Ramos (cell line): ENCODE data around the gene ACP1.
"Not testable (repeated sequence)": the region's sequence is repeated elsewhere in the genome, so short reads cannot be mapped to it uniquely, and the experiment has no call there.

ENCODE experiments used
- in situ Hi-C: fragments of 300-500 bp; cut with MboI; formaldehyde crosslinking; loops from one replicate; pipeline ENCODE4 v1.14.3; 2022; ENCODE audit warnings: low sequenced_read_pairs; ENCODE audit not compliant: unreplicated experiment

ACP1 gene

GRCh38 chr2:305366-305765, 40.6 kb downstream of the ACP1 start:
- in situ Hi-C loops, result no loop called here

GRCh38 chr2:309148-309953, 44.6 kb downstream of the ACP1 start:
- in situ Hi-C loops, result no loop called here

GRCh38 chr2:309954-310510, 45.3 kb downstream of the ACP1 start:
- in situ Hi-C loops, result no loop called here

- in situ Hi-C loops, result no loop called here
These were observed 46.2 kb downstream of the ACP1 start for GRCh38 chr2:310994-311393.

GRCh38 chr2:313991-314390, 49.2 kb downstream of the ACP1 start:
- in situ Hi-C loops, result no loop called here

- in situ Hi-C loops, result no loop called here
These were observed 50.0 kb downstream of the ACP1 start for GRCh38 chr2:314561-315336.

GRCh38 chr2:315925-316324, 51.2 kb downstream of the ACP1 start:
- in situ Hi-C loops, result not testable (repeated sequence)

- in situ Hi-C loops, result no loop called here
These were observed 51.6 kb downstream of the ACP1 start for GRCh38 chr2:316381-316780.

- in situ Hi-C loops, result no loop called here
These were observed 53.0 kb downstream of the ACP1 start for GRCh38 chr2:317501-318424.

- in situ Hi-C loops, result no loop called here
These were observed 54.4 kb downstream of the ACP1 start for GRCh38 chr2:319059-319600.

GRCh38 chr2:320561-320960, 55.8 kb downstream of the ACP1 start:
- in situ Hi-C loops, result no loop called here

GRCh38 chr2:322326-322725, 57.6 kb downstream of the ACP1 start:
- in situ Hi-C loops, result no loop called here

GRCh38 chr2:323035-323434, 58.3 kb downstream of the ACP1 start:
- in situ Hi-C loops, result no loop called here
